Astrocyte (in vitro differentiated cells and primary cell): ENCODE data around the gene SLC6A19.

Experiments used
- EZH2 ChIP-seq: IDR thresholded peaks from 2 replicates; pipeline ENCODE4 v1.6.1; 2012; ENCODE audit warnings: mild to moderate bottlenecking, low read length, inconsistent platforms; ENCODE audit not compliant: insufficient read depth
- TF ChIP-seq, protein P1 (sequence below): IDR thresholded peaks from 2 replicates; pipeline ENCODE4 v1.5.1; 2011; ENCODE audit warnings: low read depth, mild to moderate bottlenecking, inconsistent platforms, low read length, moderate library complexity; ENCODE audit not compliant: insufficient read depth

DNA sequence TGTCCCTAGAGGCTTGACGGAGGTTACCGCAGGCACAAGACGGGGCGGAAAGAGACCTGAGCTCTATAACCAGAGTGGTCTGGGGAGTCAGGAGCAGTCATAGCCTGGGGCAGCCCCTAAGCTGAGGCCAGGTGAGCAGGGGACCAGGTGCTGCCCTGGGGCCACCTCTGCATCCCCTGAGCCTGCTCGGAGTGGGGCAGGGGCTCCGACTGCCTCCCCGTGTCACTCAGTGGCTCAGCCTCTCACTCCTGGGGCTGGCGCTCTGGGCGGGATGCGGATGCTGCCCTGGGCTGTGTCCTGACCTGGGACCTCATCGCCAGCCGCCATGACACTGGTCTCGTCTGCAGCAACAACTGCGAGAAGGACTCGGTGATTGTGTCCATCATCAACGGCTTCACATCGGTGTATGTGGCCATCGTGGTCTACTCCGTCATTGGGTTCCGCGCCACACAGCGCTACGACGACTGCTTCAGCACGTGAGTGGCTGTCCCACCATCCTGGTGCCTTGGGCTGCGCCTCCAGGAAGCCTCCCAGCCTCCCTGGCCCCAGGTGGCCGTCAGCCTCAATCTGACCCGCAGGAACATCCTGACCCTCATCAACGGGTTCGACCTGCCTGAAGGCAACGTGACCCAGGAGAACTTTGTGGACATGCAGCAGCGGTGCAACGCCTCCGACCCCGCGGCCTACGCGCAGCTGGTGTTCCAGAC lies 15.0 kb downstream of the SLC6A19 start:
- TF ChIP-seq, protein P1, sequence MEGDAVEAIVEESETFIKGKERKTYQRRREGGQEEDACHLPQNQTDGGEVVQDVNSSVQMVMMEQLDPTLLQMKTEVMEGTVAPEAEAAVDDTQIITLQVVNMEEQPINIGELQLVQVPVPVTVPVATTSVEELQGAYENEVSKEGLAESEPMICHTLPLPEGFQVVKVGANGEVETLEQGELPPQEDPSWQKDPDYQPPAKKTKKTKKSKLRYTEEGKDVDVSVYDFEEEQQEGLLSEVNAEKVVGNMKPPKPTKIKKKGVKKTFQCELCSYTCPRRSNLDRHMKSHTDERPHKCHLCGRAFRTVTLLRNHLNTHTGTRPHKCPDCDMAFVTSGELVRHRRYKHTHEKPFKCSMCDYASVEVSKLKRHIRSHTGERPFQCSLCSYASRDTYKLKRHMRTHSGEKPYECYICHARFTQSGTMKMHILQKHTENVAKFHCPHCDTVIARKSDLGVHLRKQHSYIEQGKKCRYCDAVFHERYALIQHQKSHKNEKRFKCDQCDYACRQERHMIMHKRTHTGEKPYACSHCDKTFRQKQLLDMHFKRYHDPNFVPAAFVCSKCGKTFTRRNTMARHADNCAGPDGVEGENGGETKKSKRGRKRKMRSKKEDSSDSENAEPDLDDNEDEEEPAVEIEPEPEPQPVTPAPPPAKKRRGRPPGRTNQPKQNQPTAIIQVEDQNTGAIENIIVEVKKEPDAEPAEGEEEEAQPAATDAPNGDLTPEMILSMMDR, result no peak
- no peak for TF ChIP-seq EZH2
